Measurements from ENCODE around the gene MRPS6. TPM values are rescaled to one million over a fixed set of nuclear protein-coding genes. Genes with fewer than 3 reads are reported as not detected.
A peak's percentile ranks its signal among the peaks of the same experiment; 100 is the strongest.

Gene MRPS6
- total RNA-seq, 2 donors from 2014 or later = 27.9 to 30.9 TPM

DNA sequence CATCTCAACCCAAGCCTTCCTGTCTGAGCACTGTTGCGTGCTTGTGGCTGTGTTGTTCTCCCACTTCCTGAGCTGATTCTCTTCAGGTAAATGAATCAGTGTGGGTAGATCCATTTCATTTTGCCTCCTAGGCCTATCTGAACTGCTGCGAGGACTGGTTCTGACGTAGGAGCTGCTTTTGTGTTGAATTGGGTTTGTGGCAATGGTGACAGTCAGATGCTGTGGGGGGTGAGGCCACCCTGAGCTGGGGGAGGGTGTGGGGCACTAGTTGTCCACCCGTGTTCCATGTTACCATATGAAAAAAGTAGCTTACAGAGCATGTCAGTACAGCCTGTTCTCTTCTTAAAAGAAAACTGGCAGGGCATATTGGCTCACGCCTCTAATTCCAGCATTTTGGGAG lies 81.5 kb downstream of the MRPS6 start:
- DNase-seq (ENCODE audit: low spot score) (no peak), ATAC-seq (ENCODE audit: insufficient number of reproducible peaks, low FRiP score, low read depth) (peak; percentile 21)
- H3K36me3 ChIP-seq = no peaks in the 10 kb centered on the region
- no peak overlapping the region for H3K4me3 ChIP-seq
- H3K27ac ChIP-seq = peak overlapping the region; percentile 61 to 71
- no peaks in the 10 kb centered on the region for H3K9me3 ChIP-seq
- no peaks in the 10 kb centered on the region for H3K27me3 ChIP-seq (replicated peaks; ENCODE audit: insufficient read depth)
- no peak for TF ChIP-seq CTCF (IDR thresholded peaks at IDR 0.05)
- H3K4me1 ChIP-seq (ENCODE audit: control insufficient read depth in 1 of 2, low read depth in 2 of 2) = peaks cover 14 to 59% of the 10 kb centered on the region in 2 donors

DNA sequence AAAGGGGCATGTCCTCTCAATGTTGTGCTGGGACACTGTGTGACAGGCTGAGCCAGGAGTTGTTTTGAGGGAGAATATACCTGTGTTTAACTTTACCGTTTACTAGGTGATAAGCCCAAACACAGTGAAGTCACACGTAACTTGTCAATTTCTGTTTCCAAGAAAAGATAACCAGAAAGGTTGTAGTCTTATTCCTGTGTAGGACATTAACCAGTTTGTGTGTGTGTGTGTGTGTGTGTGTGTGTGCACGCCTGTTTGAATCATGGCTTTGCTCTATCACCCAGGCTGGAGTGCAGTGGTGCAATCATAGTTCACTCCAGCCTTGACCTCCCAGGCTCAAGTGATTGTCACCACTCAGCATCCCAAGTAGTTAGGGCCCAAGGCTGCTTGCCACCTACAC lies 83.6 kb downstream of the MRPS6 start:
- H3K27me3 ChIP-seq (replicated peaks; ENCODE audit: insufficient read depth) = no peaks in the 10 kb centered on the region
- no peak for TF ChIP-seq CTCF (IDR thresholded peaks at IDR 0.05)
- no peak overlapping the region for H3K4me3 ChIP-seq
- no peak for ATAC-seq (ENCODE audit: insufficient number of reproducible peaks, low FRiP score, low read depth)
- H3K36me3 ChIP-seq = no peaks in the 10 kb centered on the region
- DNase-seq (ENCODE audit: low spot score) = no peak
- H3K4me1 ChIP-seq (ENCODE audit: control insufficient read depth in 1 of 2, low read depth in 2 of 2) = peaks cover 7 to 56% of the 10 kb centered on the region in 2 donors
- peak overlapping the region; percentile 17 to 71 for H3K27ac ChIP-seq
- no peaks in the 10 kb centered on the region for H3K9me3 ChIP-seq

DNA sequence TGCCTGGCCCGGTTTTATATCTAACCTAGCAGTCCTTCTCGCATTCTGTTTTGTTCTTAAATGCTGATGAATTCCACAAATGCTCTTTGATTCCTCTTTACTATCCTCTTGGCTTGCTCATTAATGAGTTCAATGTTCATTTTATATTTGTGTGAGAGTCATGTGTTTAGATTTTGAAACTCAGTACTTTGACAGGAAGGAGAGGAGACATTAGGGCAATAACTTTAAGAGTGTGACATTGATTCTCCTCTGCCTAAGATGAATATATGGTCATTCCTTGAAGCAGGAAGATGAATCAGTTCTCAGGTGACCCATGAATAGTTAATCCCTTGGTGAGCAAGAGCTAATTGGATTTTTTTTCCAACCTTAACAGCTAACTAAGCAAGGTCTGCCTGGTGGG lies 84.1 kb downstream of the MRPS6 start:
- no peaks in the 10 kb centered on the region for H3K27me3 ChIP-seq (replicated peaks; ENCODE audit: insufficient read depth)
- ATAC-seq (ENCODE audit: insufficient number of reproducible peaks, low FRiP score, low read depth) = no peak
- no peaks in the 10 kb centered on the region for H3K36me3 ChIP-seq
- no peak for DNase-seq (ENCODE audit: low spot score)
- no peaks in the 10 kb centered on the region for H3K9me3 ChIP-seq
- H3K4me1 ChIP-seq (ENCODE audit: control insufficient read depth in 1 of 2, low read depth in 2 of 2) = peaks cover 7 to 57% of the 10 kb centered on the region in 2 donors
- peak overlapping the region; percentile 17 to 71 for H3K27ac ChIP-seq
- H3K4me3 ChIP-seq = no peak overlapping the region
- no peak for TF ChIP-seq CTCF (IDR thresholded peaks at IDR 0.05)

DNA sequence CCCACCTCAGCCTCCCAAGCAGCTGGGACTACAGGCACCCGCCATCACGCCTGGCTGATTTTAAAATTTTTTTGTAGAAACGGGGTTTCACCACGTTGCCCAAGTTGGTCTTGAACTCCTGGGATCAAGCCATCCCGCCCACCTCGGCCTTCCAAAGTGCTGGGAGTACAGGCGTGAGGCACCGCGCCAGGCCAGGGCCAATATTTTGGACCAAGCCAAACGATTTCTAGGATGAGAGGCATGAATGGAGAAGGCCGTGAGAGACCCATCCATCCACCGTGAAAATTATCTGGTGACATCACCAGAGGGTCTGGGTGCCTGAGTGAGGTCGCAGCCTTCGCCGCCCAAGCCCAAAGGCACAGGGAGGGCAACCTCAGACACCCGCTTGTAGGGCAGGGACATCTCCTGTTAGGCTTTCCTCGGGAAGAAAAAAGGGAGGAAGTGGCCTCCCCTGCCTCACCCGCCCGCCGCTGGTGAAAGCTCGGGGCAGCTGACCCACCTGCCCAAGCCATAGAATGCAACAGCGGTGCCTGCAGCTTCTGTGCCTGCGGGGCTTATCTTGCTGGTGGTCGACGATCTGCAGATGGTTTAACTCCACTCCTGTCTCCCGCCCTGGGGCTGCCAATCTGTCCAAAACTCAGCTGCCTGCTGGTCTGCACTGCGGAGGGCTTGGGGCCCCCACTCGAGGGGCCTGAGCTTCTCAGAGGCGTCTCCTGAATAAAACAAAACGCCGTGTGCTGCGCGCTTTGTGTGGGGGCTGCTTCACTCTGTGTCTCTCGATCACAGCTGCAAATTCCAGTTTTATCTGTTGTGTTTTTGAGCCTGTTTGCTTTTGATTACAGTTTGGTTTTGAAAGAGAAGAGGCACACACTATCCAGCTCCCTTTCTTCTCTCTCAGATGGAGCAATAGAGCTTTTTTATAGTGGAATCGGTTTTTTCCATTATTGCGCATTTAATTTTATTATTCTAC lies 85.8 kb downstream of the MRPS6 start:
- no peak for ATAC-seq (ENCODE audit: insufficient number of reproducible peaks, low FRiP score, low read depth)
- peaks cover under 1% of the 10 kb centered on the region for H3K9me3 ChIP-seq
- no peak overlapping the region for H3K4me3 ChIP-seq

More for the DNA sequence above, 85.8 kb downstream of the MRPS6 start:
- Histone ChIP-seq H3K27ac (no peak overlapping the region), H3K4me1 (ENCODE audit: control insufficient read depth in 1 of 2, low read depth in 2 of 2) (peaks cover 7 to 55% of the 10 kb centered on the region in 2 donors), H3K27me3 (replicated peaks; ENCODE audit: insufficient read depth) (no peaks in the 10 kb centered on the region), H3K36me3 (no peaks in the 10 kb centered on the region)
- TF ChIP-seq CTCF (IDR thresholded peaks at IDR 0.05) = no peak
- DNase-seq (ENCODE audit: low spot score) = no peak

Data from thoracic aorta (tissue), 2 donors.